ENCODE measurements around the gene HOXB8.

DNA sequence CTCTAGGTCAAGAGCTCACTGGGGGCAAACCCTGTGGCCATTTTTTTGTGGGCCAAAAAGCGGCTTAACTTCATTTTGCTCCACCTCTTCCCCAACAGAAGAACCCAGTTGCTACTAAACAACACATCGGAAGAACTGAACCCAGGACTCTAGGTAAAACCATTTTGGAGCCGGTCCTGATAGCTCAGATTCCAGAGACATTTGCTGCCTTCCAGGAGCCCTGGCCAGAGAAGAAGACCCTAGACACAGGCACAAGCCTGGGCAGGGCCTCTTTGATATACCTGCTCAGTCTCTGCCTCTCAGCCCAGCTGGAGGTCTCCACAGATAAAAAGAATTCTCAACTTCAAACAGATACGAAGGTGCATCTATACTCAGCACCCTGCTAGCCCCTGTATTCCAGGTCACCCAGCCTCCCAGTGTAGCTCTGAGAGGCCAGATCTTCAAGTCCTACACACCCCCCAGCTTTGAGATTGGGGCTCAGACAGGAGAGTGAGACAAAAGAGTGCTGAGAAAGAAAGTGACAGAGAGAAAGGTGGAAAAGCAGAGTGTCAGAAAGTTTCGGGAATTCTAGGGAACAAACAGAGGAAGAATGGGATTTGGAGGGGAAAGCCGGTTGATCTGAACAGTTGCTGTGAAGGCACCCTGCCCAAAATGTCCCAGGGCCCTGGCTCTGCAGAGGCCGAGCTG is 17.6 kb upstream of the HOXB8 start:
- TF ChIP-seq, protein P1, sequence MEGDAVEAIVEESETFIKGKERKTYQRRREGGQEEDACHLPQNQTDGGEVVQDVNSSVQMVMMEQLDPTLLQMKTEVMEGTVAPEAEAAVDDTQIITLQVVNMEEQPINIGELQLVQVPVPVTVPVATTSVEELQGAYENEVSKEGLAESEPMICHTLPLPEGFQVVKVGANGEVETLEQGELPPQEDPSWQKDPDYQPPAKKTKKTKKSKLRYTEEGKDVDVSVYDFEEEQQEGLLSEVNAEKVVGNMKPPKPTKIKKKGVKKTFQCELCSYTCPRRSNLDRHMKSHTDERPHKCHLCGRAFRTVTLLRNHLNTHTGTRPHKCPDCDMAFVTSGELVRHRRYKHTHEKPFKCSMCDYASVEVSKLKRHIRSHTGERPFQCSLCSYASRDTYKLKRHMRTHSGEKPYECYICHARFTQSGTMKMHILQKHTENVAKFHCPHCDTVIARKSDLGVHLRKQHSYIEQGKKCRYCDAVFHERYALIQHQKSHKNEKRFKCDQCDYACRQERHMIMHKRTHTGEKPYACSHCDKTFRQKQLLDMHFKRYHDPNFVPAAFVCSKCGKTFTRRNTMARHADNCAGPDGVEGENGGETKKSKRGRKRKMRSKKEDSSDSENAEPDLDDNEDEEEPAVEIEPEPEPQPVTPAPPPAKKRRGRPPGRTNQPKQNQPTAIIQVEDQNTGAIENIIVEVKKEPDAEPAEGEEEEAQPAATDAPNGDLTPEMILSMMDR (IDR thresholded peaks at IDR 0.05): no peak
- TF ChIP-seq POLR2A (IDR thresholded peaks at IDR 0.05): no peak

Measured in breast epithelium (tissue), 3 donors.